Measurements from ENCODE around the gene WDR5.

The WDR5 gene

DNA sequence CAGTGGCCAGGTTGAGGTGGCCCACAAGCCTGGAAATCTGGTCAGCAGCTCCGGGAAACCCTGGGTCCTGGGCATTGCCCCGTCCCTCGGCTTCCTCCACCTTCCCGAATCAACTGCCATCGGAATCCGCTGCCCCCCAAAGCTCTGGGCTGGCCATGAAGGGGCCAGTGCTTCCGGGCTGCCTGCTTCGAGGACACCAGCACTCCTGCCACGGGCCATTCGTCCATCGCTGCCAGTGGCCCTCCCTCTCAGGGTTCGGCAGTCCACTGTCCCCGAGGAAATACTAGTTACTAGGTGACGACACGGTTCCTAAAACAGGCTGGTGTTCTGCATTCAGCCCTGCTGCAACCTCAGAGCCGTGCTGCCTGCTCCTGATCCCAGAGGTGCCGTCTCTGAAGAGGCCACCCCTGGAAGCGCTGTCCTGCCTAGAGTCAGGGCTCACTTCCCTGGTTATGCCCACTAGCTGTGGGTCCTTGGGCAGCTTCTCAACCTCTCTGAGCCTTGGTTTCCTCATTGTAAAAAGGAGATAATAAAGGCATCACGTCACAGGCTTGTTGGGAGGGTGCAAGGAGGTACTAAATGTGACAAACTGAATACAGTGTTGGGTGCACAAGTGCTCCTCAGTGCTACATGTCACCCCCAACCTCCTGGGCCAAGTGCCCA is 3.5 kb upstream of the WDR5 start:
- no peak for DNase-seq (ENCODE audit: low spot score)

DNA sequence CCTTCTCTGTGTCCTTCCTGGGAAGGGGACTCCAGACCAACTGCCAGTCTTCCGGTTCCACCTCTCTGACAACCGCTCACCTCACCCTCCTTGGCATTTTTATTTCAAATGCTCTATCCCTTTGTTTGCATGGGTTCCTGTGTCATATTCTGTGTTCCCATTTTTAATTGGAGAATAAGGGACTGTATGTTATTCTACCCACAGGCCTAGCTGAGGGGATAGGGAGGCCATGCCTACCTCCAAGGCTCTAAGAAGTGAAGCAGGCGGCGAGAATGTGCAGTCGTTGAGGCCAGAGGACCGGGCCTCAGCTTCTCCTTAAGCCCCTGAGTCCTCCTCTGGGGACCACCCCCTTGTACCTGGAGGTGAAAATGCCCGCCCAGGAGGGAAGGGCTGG is 936 bp upstream of the WDR5 start:
- no peak for DNase-seq (ENCODE audit: low spot score)

DNA sequence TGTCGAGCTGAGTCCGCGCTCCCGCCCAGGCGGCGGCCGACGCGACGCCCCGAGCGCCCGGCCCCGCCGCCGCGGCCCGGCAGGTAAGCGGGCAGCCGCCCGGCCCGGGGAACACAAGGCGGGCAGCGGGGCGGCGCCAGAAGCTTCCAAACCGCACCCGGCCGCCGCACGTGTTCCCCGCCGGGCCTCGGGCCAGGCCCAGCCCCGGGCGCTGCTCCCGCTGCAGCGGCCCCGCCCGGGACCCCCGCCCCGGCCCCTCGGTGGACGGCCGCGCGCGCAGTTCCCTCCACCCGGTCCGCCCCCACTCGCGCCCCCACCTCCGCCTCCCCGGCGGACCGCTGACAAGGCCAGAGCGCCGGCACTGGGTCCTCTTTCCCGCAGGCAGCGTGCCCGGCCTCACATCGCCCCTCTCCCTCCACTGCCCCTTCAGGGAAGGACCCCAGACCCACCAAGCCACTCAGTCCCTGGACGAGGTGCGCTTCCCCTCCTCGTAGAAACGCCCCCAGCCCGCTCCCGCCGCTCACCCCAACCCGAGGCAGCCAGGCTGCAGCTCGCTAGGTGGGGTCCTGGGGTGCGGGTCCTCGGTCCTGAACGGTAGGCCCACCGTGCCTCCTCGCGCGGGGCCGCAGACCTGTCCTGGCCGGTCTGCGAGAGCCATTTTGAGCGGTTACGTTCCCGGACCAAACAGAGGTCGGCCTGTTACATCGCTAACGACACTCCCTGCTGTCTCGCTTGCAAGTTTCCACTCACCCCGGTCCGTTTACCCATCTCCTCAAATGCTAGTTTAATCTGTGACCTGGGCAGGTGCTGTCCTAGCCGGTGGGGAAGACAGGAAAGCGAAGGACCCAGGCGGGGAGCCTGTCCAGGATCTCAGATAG is 475 bp downstream of the WDR5 start:
- no peak for DNase-seq (ENCODE audit: low spot score)

DNA sequence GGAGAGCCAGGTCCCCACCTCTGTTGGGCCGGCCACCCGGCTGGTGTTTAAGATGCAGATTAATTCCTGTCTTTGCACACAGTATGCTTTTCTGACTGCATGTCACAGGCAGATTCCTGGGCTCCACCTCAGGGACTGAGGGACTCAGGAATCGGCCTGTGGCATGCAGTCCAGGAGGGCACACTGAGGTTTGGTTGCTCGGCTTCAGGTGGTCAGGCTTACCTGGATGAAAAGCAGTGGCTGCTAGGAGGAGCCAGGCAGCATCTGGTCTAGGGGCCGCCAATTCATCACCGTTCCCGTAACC is 1.1 kb downstream of the WDR5 start:
- DNase-seq (ENCODE audit: low spot score): no peak

GRCh38 chr9:134138292-134138691 is 2.4 kb downstream of the WDR5 start:
- DNase-seq (ENCODE audit: low spot score): no peak

DNA sequence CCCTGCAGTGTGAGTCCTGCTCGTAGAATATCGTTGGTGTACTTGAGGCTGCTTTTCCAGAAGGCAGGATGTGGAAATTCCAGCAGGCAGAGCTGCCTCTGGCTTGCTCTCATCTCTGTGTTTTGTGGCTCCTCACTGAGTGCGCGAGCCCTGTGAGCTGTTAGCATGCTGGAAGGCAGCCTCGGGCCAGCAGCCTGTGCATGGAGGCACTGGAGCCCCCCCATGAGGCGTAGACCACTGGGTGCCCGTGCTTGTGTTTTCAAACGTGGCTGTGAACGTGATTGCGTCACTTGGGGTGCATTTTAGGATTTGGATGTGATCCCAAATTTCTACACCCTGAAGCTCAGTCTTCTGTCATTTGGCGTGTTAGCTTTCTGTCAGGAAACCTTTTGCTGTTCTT is 3.2 kb downstream of the WDR5 start:
- no peak for DNase-seq (ENCODE audit: low spot score)

DNA sequence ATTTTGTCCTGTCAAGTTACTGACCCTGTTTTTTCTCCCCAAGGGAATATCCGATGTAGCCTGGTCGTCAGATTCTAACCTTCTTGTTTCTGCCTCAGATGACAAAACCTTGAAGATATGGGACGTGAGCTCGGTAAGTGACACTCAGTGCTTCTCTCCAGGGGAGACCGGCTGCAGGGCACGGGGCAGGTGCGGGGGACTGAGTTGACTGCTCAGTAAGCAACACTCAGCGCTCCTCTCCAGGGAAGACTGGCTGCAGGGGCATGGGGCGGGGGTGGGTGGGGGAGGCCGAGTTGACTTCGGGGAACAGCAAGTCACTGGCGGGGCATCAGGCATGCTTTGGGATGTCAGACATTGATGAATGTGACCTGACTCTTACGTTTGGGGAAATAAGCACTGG is 6.0 kb downstream of the WDR5 start:
- DNase-seq (ENCODE audit: low spot score): no peak

- DNase-seq (ENCODE audit: low spot score): no peak
These were observed 8.9 kb downstream of the WDR5 start for GRCh38 chr9:134144801-134145200.

DNA sequence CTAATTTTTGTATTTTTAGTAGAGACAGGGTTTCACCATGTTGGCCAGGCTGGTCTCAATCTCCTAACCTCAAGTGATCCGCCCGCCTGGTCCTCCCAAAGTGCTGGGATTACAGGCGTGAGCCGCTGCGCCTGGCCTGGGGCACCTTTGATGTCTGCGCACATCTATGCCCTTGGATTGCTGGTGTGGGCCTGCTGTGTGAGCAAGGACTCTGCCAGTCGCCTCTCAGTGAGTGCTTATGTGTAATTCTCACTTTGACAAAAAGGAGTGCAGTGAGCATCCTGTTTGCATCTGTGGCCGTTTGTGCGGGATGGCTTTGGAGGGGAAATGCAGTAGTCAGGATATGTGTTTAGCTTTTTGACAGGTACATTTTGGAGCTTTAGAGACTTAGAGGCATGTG is 9.4 kb downstream of the WDR5 start:
- DNase-seq (ENCODE audit: low spot score): no peak

DNA sequence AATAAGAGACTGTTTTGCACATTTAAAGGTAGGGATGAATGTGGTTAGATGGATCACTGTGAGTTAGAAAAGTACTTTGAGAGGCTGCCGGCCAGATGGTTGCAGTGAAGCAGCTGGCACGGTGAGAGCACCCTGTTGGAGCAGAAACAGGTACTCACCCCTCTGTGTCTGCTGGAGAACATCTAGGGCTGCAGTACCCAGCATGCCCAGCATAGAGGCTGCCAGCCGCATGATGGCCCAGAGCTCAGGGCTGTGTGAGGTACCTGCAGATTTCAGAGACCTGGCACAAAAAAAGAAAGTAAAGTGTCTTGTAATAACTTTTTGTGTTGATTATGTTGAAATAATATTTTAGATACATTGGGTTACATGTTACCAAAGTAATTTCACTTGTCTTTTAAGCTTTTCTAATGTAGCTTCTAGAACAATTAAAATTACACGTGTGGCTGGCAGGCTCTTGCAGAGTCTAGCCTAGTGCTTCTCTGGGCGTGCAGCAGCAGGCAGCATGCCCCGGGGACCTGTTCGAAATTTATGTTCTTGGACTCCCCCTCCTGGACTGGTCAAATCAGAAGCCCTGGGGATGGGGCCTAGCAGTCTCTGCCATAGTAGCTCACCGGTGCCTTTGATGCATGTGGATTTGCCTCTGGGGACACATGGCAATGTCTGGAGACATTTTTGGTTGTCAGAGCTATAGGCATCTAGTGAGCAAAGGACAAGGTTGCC is 11.1 kb downstream of the WDR5 start:
- DNase-seq (ENCODE audit: low spot score): no peak

- no peak for DNase-seq (ENCODE audit: low spot score)
These were observed 13.5 kb downstream of the WDR5 start for GRCh38 chr9:134149380-134149779.

DNA sequence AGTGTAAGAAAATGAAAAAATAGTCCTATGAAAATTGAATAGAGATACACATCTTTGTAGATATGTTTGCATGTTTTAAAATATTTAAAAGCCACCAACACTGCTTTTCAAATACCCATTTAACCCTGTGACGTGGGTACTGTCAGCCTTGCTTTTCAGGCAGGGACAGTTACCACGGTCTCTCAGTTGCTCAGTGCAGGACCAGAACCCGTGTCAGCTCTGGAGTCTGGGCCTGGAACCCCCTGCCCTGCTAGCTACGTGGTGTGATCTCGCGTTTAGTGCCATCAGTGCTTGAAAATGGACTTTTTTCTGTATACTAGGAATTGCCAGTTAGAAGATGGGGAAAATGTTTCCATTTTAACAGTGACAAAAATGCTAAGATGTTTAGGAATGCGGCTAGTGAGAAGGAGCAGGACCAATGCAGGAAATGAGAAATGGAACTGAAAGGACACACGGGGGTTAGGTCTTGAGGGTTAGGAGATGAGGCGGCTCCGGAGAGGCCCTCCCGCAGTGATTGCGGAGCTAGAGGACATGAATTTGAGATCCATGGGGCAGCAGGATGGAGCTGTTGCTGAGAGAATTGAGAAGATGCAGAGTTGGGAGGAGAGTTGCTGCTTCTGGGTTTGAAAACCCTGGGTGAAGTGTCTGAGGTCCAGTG is 14.8 kb downstream of the WDR5 start:
- DNase-seq (ENCODE audit: low spot score): no peak

DNA sequence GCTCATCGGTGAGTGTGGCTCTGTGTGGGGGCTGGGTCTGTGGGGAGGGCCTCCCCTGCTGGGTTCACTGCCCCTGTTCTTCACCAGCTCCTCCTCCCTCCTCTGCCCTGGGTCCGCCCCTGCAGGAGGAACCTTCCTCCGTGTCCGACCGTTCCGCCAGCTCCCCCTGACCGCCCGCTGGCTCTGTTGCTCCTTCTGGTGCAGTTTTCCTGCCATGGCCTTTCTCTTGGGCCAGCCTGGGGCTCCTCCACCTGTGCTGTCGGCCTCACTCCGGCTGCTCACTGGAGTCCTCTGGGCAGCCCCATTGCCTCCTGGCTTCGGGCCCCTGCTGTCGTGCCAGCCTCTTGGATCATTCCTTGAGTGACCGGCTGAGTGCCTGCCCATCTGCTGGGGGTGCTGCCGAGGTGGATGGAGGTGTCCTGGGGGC is 16.2 kb downstream of the WDR5 start:
- DNase-seq (ENCODE audit: low spot score): no peak

- no peak for DNase-seq (ENCODE audit: low spot score)
These were observed 16.6 kb downstream of the WDR5 start for GRCh38 chr9:134152488-134152887.

GRCh38 chr9:134153450-134153849 is 17.6 kb downstream of the WDR5 start:
- no peak for DNase-seq (ENCODE audit: low spot score)

DNA sequence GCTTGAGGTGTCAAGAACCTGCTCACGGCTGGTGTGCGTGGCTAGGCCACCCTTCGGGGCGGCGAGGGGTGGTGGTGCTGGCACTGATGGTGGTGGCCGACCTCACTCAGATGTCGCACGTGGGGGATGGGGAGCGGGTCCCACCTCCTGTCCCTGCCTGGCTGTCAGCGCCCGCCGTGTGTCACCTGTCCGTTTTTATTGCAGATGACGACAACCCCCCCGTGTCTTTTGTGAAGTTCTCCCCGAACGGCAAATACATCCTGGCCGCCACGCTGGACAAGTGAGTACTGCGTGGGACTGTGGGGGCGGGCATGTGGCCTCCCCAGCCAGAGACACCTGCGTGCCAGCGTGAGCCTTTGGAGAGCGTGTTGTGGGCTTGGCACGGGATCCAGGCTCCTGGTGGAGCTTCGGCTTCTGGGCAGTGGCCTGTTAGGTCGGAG is 18.4 kb downstream of the WDR5 start:
- no peak for DNase-seq (ENCODE audit: low spot score)

GRCh38 chr9:134155812-134156377 is 20.0 kb downstream of the WDR5 start:
- no peak for DNase-seq (ENCODE audit: low spot score)

GRCh38 chr9:134156564-134157377 is 20.9 kb downstream of the WDR5 start:
- DNase-seq (ENCODE audit: low spot score): no peak

GRCh38 chr9:134157378-134157885 is 21.6 kb downstream of the WDR5 start:
- no peak for DNase-seq (ENCODE audit: low spot score)

DNA sequence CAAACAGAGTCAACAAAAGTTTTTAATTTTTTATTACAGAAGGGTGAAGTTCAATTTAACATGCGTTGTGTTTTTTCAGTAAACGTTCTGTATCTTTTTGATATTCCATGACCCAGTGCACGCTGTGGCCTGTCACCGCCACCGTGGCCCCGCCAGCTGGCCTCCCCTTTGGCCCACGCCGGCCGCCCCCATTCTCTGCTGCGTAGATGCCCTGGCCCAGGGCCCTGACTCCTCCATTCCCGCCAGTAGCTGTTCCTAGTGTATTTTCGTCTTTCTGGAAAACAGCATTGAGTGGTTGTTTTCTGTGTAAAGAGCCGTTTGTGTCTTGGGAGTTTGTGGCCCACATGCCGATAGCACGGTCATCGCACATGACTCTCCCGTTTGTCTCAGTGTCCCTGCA is 22.4 kb downstream of the WDR5 start:
- no peak for DNase-seq (ENCODE audit: low spot score)

DNA sequence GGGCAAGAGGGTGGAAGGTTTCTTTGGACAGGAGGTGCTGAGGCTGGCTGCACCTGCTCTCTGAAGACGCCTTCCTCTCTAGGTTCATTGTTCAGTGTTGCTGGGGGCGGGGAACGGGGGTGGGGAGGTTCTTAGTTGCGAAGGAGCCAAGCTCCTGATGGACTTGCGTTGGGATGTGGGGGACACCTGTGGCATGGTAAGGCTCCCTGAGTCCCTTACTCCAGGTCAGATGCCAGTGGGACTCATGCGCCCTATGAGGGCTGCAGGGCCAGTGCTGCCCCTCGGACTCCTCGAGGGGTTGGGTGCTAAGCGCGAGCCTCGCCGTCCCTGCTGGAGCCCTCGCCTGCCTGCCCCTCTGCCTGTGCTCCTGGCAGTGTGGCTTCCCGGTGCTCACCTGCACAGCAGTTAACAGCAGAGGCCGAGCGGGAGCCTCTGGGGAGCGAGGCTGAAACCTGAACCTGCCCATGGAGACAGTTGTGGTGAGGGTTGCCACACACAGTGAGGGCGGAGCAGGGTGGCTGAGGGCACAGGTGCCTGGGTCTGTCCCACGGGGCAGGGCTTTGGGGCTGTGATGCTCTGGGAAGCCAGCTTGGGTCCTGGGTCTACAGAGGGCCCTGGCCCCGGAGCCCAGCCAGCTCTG is 23.0 kb downstream of the WDR5 start:
- no peak for DNase-seq (ENCODE audit: low spot score)

Data from putamen (tissue), 1 donor.